ENCODE measurements around the gene TACSTD2. TPM values are rescaled to one million over a fixed set of nuclear protein-coding genes. Genes with fewer than 3 reads are reported as not detected.

TACSTD2 gene
- total and polyA plus RNA-seq, 2 of the 13 experiments (the other 11 are each of a cell fraction or from before 2014, with no cell fraction given) = not detected

- no peak overlapping the region for H3K27ac ChIP-seq (ENCODE audit: extremely low read length, insufficient read depth, low read length)
- H3K79me2 ChIP-seq (ENCODE audit: insufficient read depth, low read length) = no peaks in the 10 kb centered on the region
- 38% methylated on average over 8 of the region's 9 CpGs for WGBS (ENCODE audit: low lambda C conversion rate)
- H2AFZ ChIP-seq (ENCODE audit: low read length) = no peak overlapping the region
- no peaks in the 10 kb centered on the region for H3K36me3 ChIP-seq (replicated peaks in 1 of 2; ENCODE audit: control insufficient read depth in 1 of 2, insufficient read depth in 2 of 2, low read length in 2 of 2)
- DNase-seq (ENCODE audit: low spot score) (no peak), ATAC-seq (no peak), FAIRE-seq (no peak)
- BruUV-seq (replicated peaks) = no TSS peak
- peaks cover 0 to 4% of the 10 kb centered on the region in 2 experiments; a peak in 2 of 5 replicates for H3K27me3 ChIP-seq (ENCODE audit: control insufficient read depth in 1 of 2, insufficient read depth in 2 of 2, low read length in 2 of 2)
- H3K4me1 ChIP-seq (ENCODE audit: insufficient read depth, low read length) = peaks cover 38% of the 10 kb centered on the region
- H3K4me2 ChIP-seq (ENCODE audit: low read depth, low read length) = no peak overlapping the region
- H3K4me3 ChIP-seq (replicated peaks in 1 of 3; ENCODE audit: insufficient read depth in 1 of 3, low read depth in 2 of 3, low read length in 3 of 3) = no peak overlapping the region
- H3K9me3 ChIP-seq (ENCODE audit: low read length) = no peaks in the 10 kb centered on the region
- H4K20me1 ChIP-seq (ENCODE audit: insufficient read depth, low read length) = no peaks in the 10 kb centered on the region
- ChIA-PET POLR2A (no interaction called here), CTCF (ENCODE audit: low intra/inter-chr PET ratio, low total read pairs) (no interaction called here)
- no peak overlapping the region for H3K9ac ChIP-seq (ENCODE audit: insufficient read depth, low read depth, low read length)
- in situ Hi-C loops (cut with HindIII; ENCODE audit: extremely low pct_ligation_motif_present, low pct_unique_long_range_greater_than_20kb) = no loop called here
- intact Hi-C loops (cut with micrococcal nuclease; ENCODE audit: unreplicated experiment) = no loop called here
- TF ChIP-seq SRSF9 (IDR thresholded peaks at IDR 0.05; ENCODE audit: borderline replicate concordance, insufficient read depth, low read depth, low read length, poor library complexity, severe bottlenecking) (no peak), ZNF574 (CRISPR knock-in tag; IDR thresholded peaks at IDR 0.05) (no peak), ARID3A (IDR thresholded peaks at IDR 0.05; ENCODE audit: low read depth, low read length) (no peak), REST (IDR thresholded peaks at IDR 0.05; ENCODE audit: borderline replicate concordance in 1 of 2, low read depth in 1 of 2, low read length in 2 of 2) (no peak), HNRNPL (IDR thresholded peaks at IDR 0.05; ENCODE audit: low read depth, low read length) (no peak), ZNF687 (CRISPR knock-in tag; IDR thresholded peaks at IDR 0.05) (no peak), SOX5 (CRISPR knock-in tag; IDR thresholded peaks at IDR 0.05; ENCODE audit: borderline replicate concordance) (no peak), PCBP1 (IDR thresholded peaks at IDR 0.05; ENCODE audit: borderline replicate concordance, low read depth, low read length) (no peak)
Observed at GRCh38 chr1:58551186-58552140, 25.6 kb downstream of the TACSTD2 start.

All from HepG2 (cell line).